HG03060 (cell line): ENCODE measurements around the gene MYO7A.

ENCODE experiments used
- ATAC-seq: cut with Tn5 transposase; IDR thresholded peaks from one replicate; pipeline ENCODE4 v1.9.1; 2021; ENCODE audit warnings: low read depth, moderate number of reproducible peaks; ENCODE audit not compliant: unreplicated experiment

Gene MYO7A

DNA sequence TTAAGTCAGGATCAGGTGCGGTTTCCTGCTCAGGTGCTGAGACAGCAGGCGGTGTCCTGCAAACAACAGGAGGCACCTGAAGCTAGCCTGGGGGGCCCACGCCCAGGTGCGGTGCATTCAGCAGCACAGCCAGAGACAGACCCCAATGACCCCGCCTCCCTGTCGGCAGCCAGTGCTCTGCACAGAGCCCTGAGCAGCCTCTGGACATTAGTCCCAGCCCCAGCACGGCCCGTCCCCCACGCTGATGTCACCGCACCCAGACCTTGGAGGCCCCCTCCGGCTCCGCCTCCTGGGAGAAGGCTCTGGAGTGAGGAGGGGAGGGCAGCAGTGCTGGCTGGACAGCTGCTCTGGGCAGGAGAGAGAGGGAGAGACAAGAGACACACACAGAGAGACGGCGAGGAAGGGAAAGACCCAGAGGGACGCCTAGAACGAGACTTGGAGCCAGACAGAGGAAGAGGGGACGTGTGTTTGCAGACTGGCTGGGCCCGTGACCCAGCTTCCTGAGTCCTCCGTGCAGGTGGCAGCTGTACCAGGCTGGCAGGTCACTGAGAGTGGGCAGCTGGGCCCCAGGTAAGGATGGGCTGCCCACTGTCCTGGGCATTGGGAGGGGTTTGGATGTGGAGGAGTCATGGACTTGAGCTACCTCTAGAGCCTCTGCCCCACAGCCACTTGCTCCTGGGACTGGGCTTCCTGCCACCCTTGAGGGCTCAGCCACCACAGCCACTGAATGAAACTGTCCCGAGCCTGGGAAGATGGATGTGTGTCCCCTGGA, at the start of gene MYO7A:
Gene MYO7A (plus strand): TSS at position 327 of the 772 bp plus-strand sequence. CDS start 2,389 bp downstream, outside the sequence.
- no peak for ATAC-seq

DNA sequence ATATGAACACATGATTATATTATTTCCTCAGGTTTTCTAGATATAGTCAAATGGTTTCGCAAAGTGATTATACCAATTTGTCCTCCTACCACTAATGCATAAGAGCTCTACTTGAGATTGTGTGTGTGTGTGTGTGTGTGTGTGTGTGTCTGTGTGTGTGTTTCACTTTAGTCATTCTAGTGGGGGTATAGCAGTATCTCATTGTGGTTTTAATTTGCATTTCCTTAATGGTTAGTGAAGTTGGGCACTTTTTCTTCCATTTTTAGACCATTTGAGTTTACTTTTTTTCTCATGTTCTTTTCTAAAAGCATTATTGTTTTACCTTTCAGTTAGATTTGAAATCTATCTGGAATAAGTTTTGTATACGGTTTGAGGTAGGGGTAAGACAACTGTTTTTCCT, 48.4 kb upstream of the MYO7A start:
- no peak for ATAC-seq

DNA sequence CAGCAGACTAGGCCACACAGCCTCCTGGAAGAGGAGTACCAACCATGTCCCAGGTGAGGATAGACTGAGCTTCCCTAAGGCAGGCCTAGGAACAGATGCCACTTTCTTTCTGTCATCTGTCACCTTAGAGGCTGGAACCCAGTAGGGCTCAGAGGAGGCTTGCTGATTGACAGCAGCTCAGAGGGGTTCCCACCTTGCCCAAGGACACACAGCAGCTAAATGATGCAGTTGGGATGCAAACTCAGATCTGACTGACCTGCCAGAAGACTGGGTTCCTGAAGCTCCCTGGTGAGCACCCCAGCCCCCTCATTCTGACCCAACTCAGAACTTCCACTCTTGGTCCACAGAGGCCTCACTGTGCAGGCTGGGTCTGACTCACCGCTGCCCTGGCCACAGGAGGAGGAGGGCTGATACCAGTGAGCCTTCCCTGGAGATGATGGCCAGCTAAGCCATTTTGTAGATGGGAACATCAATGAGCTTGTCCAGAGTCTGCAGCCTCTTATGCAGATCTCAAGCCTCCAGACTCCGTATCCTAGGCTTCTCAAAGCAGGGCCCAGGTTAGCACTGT, 47.3 kb upstream of the MYO7A start:
- no peak for ATAC-seq

GRCh38 chr11:77081381-77081851, 46.6 kb upstream of the MYO7A start:
- ATAC-seq, result no peak

GRCh38 chr11:77081976-77082836, 45.8 kb upstream of the MYO7A start:
- no peak for ATAC-seq

DNA sequence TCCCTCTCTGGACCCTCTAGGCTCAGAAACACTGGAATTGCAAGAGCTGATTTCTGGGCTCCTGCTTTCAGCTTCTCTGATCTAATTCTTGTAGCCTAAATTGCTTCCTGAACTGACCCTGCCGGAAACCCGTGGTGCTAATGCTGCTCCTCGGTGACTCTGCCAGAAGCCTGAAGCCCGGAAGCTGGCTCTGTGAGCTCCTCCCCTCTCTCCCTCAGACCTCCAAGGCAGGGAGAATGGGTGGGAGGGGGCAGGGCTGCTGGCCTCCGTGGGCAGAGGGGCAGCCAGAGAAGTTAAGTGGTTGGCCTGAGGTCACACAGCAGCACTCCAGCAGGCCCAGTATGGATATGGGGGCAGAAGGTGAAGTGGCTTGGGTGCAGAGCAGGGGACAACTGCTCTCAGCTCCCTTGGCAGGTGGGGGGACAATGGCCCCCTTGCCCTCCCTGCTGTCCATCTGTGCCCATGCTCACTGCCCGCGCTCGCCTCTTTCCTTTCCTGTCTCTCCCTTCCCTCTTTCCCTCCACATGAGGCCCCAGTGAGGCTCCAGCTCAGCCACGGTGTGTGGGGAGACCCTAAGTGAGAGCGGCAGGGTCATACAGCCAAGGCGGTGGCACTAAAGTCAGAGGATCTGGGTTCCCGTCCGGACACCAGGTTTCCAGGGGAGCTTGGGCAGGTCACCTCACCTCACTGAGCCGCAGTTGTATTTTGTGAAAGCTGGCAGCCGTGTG, 45.0 kb upstream of the MYO7A start:
- no peak for ATAC-seq

- ATAC-seq, result no peak
These were observed 44.3 kb upstream of the MYO7A start for GRCh38 chr11:77083566-77084245.

GRCh38 chr11:77084581-77085191, 43.4 kb upstream of the MYO7A start:
- no peak for ATAC-seq

- no peak for ATAC-seq
These were observed 42.4 kb upstream of the MYO7A start for GRCh38 chr11:77085652-77086051.

DNA sequence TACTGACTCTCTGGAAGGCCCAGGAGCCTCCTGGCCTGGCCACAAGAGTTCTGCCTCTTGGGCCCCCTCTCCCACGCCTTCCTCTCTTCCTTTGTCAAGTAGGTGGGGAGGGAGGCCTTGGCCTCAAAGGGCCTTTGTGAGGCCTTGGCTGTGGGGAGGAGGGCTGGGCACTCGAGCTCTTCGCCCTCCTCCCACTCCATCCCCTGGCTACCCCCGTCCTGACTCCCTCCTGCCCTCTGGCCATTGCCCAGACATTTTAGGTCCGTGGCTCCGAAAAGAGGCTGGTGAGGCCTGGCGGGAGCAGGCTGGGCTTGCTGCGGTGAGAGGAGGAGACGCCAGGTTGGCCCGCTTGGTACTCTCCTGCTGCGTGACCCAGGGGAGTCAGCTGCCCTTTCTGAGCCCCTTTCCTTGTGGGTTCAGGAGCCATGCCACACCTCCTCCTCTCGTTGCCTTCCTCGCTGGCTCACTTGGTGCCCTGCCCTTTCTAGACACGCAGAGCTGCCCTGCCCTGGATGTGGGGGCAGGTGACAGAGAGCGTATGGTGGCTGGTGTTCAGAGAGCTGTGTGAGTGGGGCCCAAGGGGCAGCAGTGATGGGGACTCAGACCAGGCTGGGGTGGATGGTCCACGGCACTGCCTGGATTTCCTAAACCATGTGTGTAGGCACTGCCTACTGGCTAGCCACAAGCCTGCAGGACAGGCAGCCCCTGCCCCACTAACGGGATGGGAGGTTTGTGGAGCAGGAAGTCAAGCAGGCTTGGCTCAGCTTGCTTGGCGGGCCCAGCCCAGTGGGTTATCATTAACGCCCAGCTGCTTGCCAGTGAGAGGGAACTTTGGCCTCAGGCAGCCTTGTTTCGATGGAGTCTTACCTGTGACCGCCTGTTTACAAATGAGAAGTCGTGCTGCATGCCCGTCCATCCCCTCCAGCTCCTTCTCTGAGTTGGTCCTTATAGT, 41.2 kb upstream of the MYO7A start:
- ATAC-seq, result no peak

DNA sequence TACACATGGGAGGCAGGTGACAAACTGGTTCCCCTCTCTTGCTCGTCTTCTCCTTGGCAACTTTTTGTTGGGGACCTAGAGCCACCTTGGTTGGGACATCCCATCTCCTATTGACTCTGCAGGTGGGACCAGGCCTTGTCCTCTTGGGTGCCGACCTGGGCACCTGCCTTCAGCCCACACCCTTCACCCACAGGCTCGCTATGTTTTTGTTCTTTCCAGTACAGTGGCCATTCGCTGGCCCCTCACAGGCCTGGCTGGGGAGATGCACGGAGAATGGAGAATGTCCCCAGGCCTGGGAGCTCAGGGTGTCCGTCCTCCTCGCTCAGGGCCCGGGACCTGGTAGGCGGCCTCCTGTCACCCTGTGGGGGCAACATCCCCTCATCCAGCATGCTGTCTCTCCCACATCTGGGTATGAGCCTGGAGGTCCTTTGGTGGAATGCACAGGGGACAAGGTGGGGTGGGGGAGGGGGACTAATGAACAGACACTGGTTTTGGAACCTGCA, 40.3 kb upstream of the MYO7A start:
- ATAC-seq, result no peak

- no peak for ATAC-seq
These were observed 39.6 kb upstream of the MYO7A start for GRCh38 chr11:77088236-77089003.

- ATAC-seq, result no peak
These were observed 39.0 kb upstream of the MYO7A start for GRCh38 chr11:77089004-77089545.

GRCh38 chr11:77090046-77090372, 38.0 kb upstream of the MYO7A start:
- ATAC-seq, result no peak

DNA sequence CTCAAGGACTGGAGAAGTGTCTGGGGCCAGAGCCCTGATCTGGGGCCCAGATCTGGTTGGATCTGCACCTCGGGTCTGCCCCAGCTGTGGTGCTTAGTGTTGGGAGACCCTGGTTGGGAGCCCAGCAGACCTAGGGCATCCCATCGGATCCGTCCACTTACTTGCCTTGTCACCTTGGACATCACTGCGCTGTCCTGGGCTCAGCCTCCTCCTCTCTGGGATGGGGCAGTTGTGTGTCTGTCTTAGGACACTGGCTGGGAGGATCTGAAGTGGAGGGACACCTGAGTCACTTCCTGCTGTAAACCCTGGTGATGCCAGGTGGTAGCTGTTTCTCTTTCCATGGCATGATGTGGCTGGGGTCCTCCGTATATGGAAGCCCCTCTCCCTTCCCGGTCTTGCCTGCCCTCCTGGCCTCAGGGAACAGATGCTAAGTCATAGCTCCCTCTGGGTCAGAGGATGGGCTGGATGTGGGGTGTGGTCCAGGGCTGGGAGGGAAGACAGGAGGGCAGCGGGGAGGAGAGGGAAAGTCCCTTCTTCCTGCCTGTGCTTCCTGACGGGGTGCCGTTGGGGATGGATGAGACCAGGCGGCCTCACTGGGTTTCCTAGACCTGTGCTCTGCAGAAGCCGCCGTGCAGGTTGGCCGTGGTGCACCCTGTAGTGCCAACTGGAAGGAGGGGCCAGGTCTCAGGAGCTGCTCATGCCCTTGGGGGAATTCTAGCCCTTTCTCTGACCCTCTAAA, 37.5 kb upstream of the MYO7A start:
- ATAC-seq, result no peak

DNA sequence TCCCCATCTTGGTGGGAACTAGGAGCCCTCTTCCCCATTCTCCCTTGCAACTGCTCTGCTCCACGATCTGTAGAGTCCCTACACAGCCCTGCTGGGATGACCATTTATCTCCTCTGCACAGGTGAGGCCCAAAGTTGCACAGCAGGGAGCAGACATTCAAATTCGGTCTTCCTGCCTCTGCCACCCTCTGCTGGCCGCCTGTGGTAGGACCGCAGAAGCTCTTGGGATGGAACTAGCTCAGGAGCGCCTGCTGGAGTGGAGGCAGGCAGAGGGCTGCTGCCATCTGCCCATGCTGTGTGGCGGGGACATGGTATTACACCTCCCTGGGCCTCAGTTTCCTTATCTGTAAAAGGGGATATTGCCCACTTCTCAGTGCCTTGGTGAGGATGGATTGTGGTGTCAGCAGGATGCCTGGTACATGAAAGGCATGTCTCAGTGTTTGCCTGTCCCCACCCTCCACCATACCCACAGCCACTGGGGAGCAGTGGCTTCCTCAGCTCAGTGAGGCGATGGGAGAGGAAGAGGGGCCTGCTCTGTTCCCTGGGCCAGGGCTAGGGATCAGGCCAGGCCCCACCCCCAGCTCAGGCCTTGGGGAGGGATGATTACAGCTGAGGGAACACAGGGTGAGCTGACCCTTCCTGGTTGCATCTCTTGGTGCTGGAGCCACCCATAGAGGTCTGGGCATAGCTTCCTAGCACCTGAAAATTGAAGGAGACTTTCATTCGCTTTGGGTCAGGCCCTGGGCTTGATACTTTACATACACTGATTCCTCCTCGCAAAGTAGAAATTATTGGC, 36.7 kb upstream of the MYO7A start:
- peak; percentile 52 for ATAC-seq
